Mesenchymal stem cell (in vitro differentiated cells and primary cell): Measurements from ENCODE around the gene GRID2.

Experiments used
- DNase-seq: peaks from one replicate; pipeline ENCODE4 v3.0.0-alpha.2; 2013
- H2AFZ ChIP-seq: one replicate; pipeline ENCODE4 v1.6.1; 2013; ENCODE audit warnings: low read depth, mild to moderate bottlenecking, control low read depth, inconsistent platforms, low read length, moderate library complexity
- H2AK5ac ChIP-seq: 2 replicates; pipeline ENCODE4 v1.6.1; 2013; ENCODE audit warnings: low read length, moderate library complexity, mild to moderate bottlenecking, inconsistent platforms; ENCODE audit not compliant: severe bottlenecking
- H2BK120ac ChIP-seq: one replicate; pipeline ENCODE4 v1.6.1; 2013; ENCODE audit warnings: low read depth, mild to moderate bottlenecking, inconsistent platforms, low read length, moderate library complexity
- H2BK12ac ChIP-seq, 2 experiments: one replicate each; pipeline ENCODE4 v1.6.1; 2013; ENCODE audit warnings: inconsistent platforms in 2 of 2, low read length in 2 of 2, mild to moderate bottlenecking in 2 of 2, moderate library complexity in 2 of 2, control low read depth in 1 of 2
- H2BK15ac ChIP-seq: one replicate; pipeline ENCODE4 v1.6.1; 2013; ENCODE audit warnings: mild to moderate bottlenecking, low read depth, inconsistent platforms; ENCODE audit not compliant: poor library complexity, severe bottlenecking
- H2BK5ac ChIP-seq: 2 replicates; pipeline ENCODE4 v1.6.1; 2013; ENCODE audit warnings: low read depth, mild to moderate bottlenecking, low read length, control low read depth, inconsistent platforms; ENCODE audit not compliant: poor library complexity, severe bottlenecking
- H3K14ac ChIP-seq, 2 experiments: one replicate each; pipeline ENCODE4 v1.6.1; 2013; ENCODE audit warnings: inconsistent platforms in 2 of 2, low read length in 2 of 2, control low read depth in 1 of 2, mild to moderate bottlenecking in 1 of 2, moderate library complexity in 1 of 2
- H3K18ac ChIP-seq, 2 experiments: one replicate each; pipeline ENCODE4 v1.6.1; 2013; ENCODE audit warnings: inconsistent platforms in 2 of 2, low read length in 2 of 2, control low read depth in 1 of 2, low read depth in 1 of 2, mild to moderate bottlenecking in 1 of 2
- H3K23ac ChIP-seq, 2 experiments: one replicate each; pipeline ENCODE4 v1.6.1; 2013; ENCODE audit warnings: inconsistent platforms in 2 of 2, low read length in 2 of 2, mild to moderate bottlenecking in 2 of 2, moderate library complexity in 2 of 2, control low read depth in 1 of 2
- H3K27ac ChIP-seq: 2 replicates; pipeline ENCODE4 v1.5.1; 2013; ENCODE audit warnings: mild to moderate bottlenecking, moderate library complexity, low read length, control low read depth, inconsistent platforms; ENCODE audit not compliant: poor library complexity, severe bottlenecking
- H3K27me3 ChIP-seq, 2 experiments: 2 replicates each; pipeline versions ENCODE4 v1.6.1 to v1.7.0; 2013; ENCODE audit warnings: low read length in 2 of 2, mild to moderate bottlenecking in 2 of 2, moderate library complexity in 2 of 2, control low read depth in 1 of 2, inconsistent platforms in 1 of 2; ENCODE audit not compliant: control insufficient read depth in 1 of 2, insufficient read depth in 1 of 2
- H3K36me3 ChIP-seq, 2 experiments: 2 replicates each; pipeline versions ENCODE4 v1.6.1 to v1.7.0; 2013; ENCODE audit warnings: low read length in 2 of 2, control low read depth in 1 of 2, inconsistent platforms in 1 of 2, low read depth in 1 of 2, mild to moderate bottlenecking in 1 of 2; ENCODE audit not compliant: insufficient read depth in 2 of 2, control insufficient read depth in 1 of 2
- H3K4ac ChIP-seq, 2 experiments: one replicate each; pipeline ENCODE4 v1.6.1; 2013; ENCODE audit warnings: inconsistent platforms in 2 of 2, low read length in 2 of 2, mild to moderate bottlenecking in 2 of 2, moderate library complexity in 2 of 2, control low read depth in 1 of 2, low read depth in 1 of 2
- H3K4me1 ChIP-seq: 2 replicates; pipeline ENCODE4 v1.6.1; 2013; ENCODE audit warnings: low read depth, low read length, control low read depth; ENCODE audit not compliant: control insufficient read depth, insufficient read depth
- H3K4me2 ChIP-seq: 2 replicates; pipeline ENCODE4 v1.6.1; 2013; ENCODE audit warnings: low read length, mild to moderate bottlenecking, inconsistent platforms; ENCODE audit not compliant: poor library complexity, severe bottlenecking
- H3K4me3 ChIP-seq, 2 experiments: 2 replicates each; pipeline versions ENCODE4 v1.5.1 to v1.7.0; 2013; ENCODE audit warnings: low read length in 2 of 2, mild to moderate bottlenecking in 2 of 2, control low read depth in 1 of 2, low read depth in 1 of 2; ENCODE audit not compliant: insufficient read depth in 1 of 2
- H3K79me1 ChIP-seq: replicated peaks from 2 replicates; pipeline ENCODE4 v1.6.1; 2013; ENCODE audit warnings: mild to moderate bottlenecking, control low read depth, low read length, inconsistent platforms; ENCODE audit not compliant: poor library complexity, severe bottlenecking
- H3K9ac ChIP-seq: 2 replicates; pipeline ENCODE4 v1.7.0; 2013; ENCODE audit warnings: mild to moderate bottlenecking, low read length, moderate library complexity
- H3K9me3 ChIP-seq: 2 replicates; pipeline ENCODE4 v1.7.0; 2013; ENCODE audit warnings: mild to moderate bottlenecking, low read length; ENCODE audit not compliant: control insufficient read depth
- H4K8ac ChIP-seq: one replicate; pipeline ENCODE4 v1.6.1; 2013; ENCODE audit warnings: inconsistent platforms, mild to moderate bottlenecking, low read length, moderate library complexity
- H4K91ac ChIP-seq: one replicate; pipeline ENCODE4 v1.6.1; 2013; ENCODE audit warnings: mild to moderate bottlenecking, low read length, inconsistent platforms
- WGBS: methylation state at CpG from one replicate; pipeline ENCODE4 v1.1.7; 2013; ENCODE audit warnings: mixed read lengths; 5-methylcytosine and 5-hydroxymethylcytosine counted together

Gene GRID2

DNA sequence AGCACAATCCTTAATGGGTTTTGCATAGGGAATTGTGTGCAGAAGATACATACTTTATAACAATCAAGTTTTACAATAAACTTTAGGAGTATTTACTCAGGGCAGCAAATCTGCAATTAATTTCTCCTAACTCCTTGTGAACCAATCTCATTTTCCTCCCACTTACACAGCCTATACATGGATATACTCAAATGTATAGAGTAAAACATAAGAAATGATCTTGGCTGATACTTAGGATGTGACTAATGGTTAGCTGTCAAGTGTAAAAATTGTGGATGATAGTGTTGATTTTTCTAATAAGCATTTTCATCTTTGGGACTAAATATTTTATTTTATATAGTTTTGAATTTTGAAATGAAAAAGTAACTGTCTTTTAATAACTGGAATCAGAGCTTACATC lies 759.6 kb downstream of the GRID2 start:
- H3K27me3 ChIP-seq: no peaks in the 10 kb centered on the region

DNA sequence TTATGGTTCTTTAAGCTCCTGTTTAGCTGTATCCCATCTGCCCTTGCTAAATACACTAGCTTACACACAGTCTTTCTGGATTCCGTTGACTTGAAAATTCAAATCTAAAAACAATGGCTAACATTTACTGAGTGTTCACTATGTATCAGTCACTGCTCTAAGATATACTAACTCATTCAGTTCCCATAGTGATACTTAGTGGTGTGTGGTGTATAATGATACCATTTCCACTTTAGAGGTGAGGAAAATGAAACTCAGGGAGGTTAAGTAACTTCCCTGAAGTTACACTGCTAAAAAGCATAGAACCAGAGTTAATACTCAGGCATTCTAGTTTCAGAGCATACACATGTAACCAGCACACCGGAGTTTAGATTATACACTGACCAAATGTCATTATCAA lies 762.0 kb downstream of the GRID2 start:
- no peak overlapping the region for H4K91ac ChIP-seq
- no peak overlapping the region for H3K23ac ChIP-seq
- no peaks in the 10 kb centered on the region for H3K36me3 ChIP-seq
- no peak overlapping the region for H2BK15ac ChIP-seq
- H3K9ac ChIP-seq: no peak overlapping the region
- H3K4me2 ChIP-seq: no peak overlapping the region
- H3K27me3 ChIP-seq: no peaks in the 10 kb centered on the region
- H4K8ac ChIP-seq: no peak overlapping the region
- no peak overlapping the region for H3K4ac ChIP-seq
- no peak overlapping the region for H2AK5ac ChIP-seq
- H2AFZ ChIP-seq: no peak overlapping the region
- no peak for DNase-seq
- H3K4me1 ChIP-seq: no peaks in the 10 kb centered on the region
- no peaks in the 10 kb centered on the region for H3K9me3 ChIP-seq
- H3K27ac ChIP-seq: no peak overlapping the region
- 100% methylated on average over 1 of the region's 2 CpGs for WGBS
- H3K14ac ChIP-seq: no peak overlapping the region
- no peak overlapping the region for H2BK12ac ChIP-seq
- H3K4me3 ChIP-seq: no peak overlapping the region
- no peak overlapping the region for H2BK5ac ChIP-seq
- H3K18ac ChIP-seq: no peak overlapping the region
- no peaks in the 10 kb centered on the region for H3K79me1 ChIP-seq
- H2BK120ac ChIP-seq: no peak overlapping the region

More for the DNA sequence above, 759.6 kb downstream of the GRID2 start:
- H2BK5ac ChIP-seq: no peak overlapping the region
- no peak overlapping the region for H3K4me3 ChIP-seq
- no peaks in the 10 kb centered on the region for H3K9me3 ChIP-seq
- no peak overlapping the region for H3K23ac ChIP-seq
- no peak overlapping the region for H2BK12ac ChIP-seq
- no peaks in the 10 kb centered on the region for H3K36me3 ChIP-seq
- H2AK5ac ChIP-seq: no peak overlapping the region
- H3K4ac ChIP-seq: no peak overlapping the region
- H2BK120ac ChIP-seq: no peak overlapping the region
- H3K4me2 ChIP-seq: no peak overlapping the region
- H3K9ac ChIP-seq: no peak overlapping the region
- H2AFZ ChIP-seq: no peak overlapping the region
- H3K4me1 ChIP-seq: no peaks in the 10 kb centered on the region
- H4K8ac ChIP-seq: no peak overlapping the region
- H2BK15ac ChIP-seq: no peak overlapping the region
- H3K14ac ChIP-seq: no peak overlapping the region
- H3K79me1 ChIP-seq: no peaks in the 10 kb centered on the region
- no peak for DNase-seq
- H3K18ac ChIP-seq: no peak overlapping the region
- no peak overlapping the region for H4K91ac ChIP-seq
- H3K27ac ChIP-seq: no peak overlapping the region

DNA sequence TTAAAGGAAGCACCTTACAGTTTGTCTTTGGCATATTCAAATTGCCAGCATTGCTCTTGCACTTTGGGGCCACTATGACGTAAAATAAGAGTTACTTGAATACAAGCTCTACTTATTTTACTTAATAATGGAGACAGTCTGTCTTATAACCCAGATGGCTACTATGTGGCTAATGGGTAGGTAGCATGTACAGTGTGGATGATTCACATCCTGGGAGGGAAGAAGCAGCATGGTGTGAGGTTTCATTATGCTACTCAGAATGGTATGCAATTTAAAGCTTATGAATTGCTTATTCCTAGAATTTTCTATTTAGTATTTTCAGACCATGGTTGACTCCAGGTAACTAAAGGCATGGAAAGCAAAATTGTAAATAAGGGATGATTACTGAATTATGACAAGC lies 763.0 kb downstream of the GRID2 start:
- Histone ChIP-seq H2BK12ac (no peak overlapping the region), H3K36me3 (no peaks in the 10 kb centered on the region), H3K14ac (no peak overlapping the region), H2BK5ac (no peak overlapping the region), H3K4ac (no peak overlapping the region), H3K4me2 (no peak overlapping the region), H3K27ac (no peak overlapping the region), H3K23ac (no peak overlapping the region), H3K4me1 (no peaks in the 10 kb centered on the region), H2BK120ac (no peak overlapping the region), H3K79me1 (no peaks in the 10 kb centered on the region), H4K8ac (no peak overlapping the region), H3K27me3 (no peaks in the 10 kb centered on the region), H3K9me3 (no peaks in the 10 kb centered on the region), H2AFZ (no peak overlapping the region), H3K9ac (no peak overlapping the region), H3K18ac (no peak overlapping the region), H2BK15ac (no peak overlapping the region), H3K4me3 (no peak overlapping the region), H2AK5ac (no peak overlapping the region), H4K91ac (no peak overlapping the region)
- peak; percentile 19 for DNase-seq
- WGBS: 100% methylated on average over 1 of the region's 1 CpG

DNA sequence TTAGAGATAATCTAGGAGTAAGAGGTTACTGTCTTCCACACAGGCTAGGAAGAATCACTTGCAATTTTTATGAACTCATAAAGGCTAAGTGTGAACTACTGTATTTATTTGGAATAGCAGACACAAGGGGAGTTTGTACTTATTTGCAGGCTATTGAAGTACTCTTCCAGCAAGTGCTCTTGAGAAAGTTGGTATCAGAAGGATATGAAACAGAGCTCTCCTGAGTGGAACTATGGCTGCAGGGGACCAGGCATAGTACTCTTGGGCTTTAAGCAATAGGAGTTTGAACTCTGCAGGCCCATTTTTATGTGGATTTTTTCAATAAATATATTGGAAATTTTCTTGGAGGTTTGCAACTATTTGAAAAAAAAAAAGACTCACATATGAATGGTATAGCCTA lies 768.5 kb downstream of the GRID2 start:
- Histone ChIP-seq H2BK12ac (no peak overlapping the region), H3K9me3 (no peaks in the 10 kb centered on the region), H3K4me2 (no peak overlapping the region), H3K4me1 (no peaks in the 10 kb centered on the region), H3K23ac (no peak overlapping the region), H3K18ac (no peak overlapping the region), H3K27me3 (no peaks in the 10 kb centered on the region), H2BK5ac (no peak overlapping the region), H2AK5ac (no peak overlapping the region), H2BK15ac (no peak overlapping the region), H2AFZ (no peak overlapping the region), H3K4me3 (no peak overlapping the region), H3K4ac (no peak overlapping the region), H3K79me1 (no peaks in the 10 kb centered on the region), H3K14ac (no peak overlapping the region), H4K8ac (no peak overlapping the region), H2BK120ac (no peak overlapping the region), H3K9ac (no peak overlapping the region), H4K91ac (no peak overlapping the region), H3K36me3 (no peaks in the 10 kb centered on the region), H3K27ac (no peak overlapping the region)
- no peak for DNase-seq
